ENCODE data around the gene MUCL3.
"Not testable (repeated sequence)": the region's sequence is repeated elsewhere in the genome, so short reads cannot be mapped to it uniquely, and the experiment has no call there.

MUCL3 gene

DNA sequence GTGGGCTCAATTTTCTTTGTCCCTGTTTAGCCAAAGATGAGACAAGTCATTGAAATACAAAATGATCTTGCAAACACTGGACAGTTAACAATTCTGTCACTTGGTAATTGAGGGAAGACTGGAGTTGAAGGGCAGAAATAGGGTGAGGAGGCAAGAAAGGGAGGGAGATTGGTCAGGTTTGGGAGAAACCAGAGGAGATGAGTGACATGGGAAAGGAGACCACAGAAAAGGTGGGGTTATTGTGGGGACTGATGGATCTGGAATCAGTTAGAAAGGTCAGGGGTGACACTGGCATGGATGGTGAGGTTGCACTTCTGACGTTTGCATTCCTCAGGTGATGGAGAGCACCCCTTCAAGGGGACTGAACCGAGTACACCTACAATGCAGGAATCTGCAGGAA lies 32.1 kb upstream of the MUCL3 start:
- Histone ChIP-seq H3K4me2 (ENCODE audit: low read length) (peak overlapping the region; percentile 95), H3K9me2 (replicated peaks; ENCODE audit: control insufficient read depth, low read length) (no peaks in the 10 kb centered on the region), H3F3A (ENCODE audit: control insufficient read depth, insufficient read depth) (peaks cover 9% of the 10 kb centered on the region; the same call in 1 of the 2 replicates), H4K20me1 (ENCODE audit: control insufficient read depth, insufficient read depth, low read depth, low read length) (no peaks in the 10 kb centered on the region), H3K27ac (ENCODE audit: low read depth, low read length) (no peak overlapping the region), H3K4me3 (ENCODE audit: low read length) (peak overlapping the region; percentile 96), H3K36me3 (ENCODE audit: control insufficient read depth, low read length) (peaks cover 27% of the 10 kb centered on the region), H3K79me2 (ENCODE audit: control insufficient read depth, low read length) (peaks cover 14% of the 10 kb centered on the region), H3K4me1 (ENCODE audit: control insufficient read depth, low read length) (peaks cover 19% of the 10 kb centered on the region), H3K27me3 (ENCODE audit: control insufficient read depth, low read length) (no peaks in the 10 kb centered on the region), H3K9me3 (ENCODE audit: control insufficient read depth, insufficient read depth, low read length) (no peaks in the 10 kb centered on the region)
- TF ChIP-seq EZH2phosphoT487 (IDR thresholded peaks at IDR 0.05; ENCODE audit: borderline replicate concordance, low read length): no peak
- TF ChIP-seq, protein P1, sequence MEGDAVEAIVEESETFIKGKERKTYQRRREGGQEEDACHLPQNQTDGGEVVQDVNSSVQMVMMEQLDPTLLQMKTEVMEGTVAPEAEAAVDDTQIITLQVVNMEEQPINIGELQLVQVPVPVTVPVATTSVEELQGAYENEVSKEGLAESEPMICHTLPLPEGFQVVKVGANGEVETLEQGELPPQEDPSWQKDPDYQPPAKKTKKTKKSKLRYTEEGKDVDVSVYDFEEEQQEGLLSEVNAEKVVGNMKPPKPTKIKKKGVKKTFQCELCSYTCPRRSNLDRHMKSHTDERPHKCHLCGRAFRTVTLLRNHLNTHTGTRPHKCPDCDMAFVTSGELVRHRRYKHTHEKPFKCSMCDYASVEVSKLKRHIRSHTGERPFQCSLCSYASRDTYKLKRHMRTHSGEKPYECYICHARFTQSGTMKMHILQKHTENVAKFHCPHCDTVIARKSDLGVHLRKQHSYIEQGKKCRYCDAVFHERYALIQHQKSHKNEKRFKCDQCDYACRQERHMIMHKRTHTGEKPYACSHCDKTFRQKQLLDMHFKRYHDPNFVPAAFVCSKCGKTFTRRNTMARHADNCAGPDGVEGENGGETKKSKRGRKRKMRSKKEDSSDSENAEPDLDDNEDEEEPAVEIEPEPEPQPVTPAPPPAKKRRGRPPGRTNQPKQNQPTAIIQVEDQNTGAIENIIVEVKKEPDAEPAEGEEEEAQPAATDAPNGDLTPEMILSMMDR (IDR thresholded peaks at IDR 0.05; ENCODE audit: low read depth, low read length, poor library complexity, severe bottlenecking): no peak

DNA sequence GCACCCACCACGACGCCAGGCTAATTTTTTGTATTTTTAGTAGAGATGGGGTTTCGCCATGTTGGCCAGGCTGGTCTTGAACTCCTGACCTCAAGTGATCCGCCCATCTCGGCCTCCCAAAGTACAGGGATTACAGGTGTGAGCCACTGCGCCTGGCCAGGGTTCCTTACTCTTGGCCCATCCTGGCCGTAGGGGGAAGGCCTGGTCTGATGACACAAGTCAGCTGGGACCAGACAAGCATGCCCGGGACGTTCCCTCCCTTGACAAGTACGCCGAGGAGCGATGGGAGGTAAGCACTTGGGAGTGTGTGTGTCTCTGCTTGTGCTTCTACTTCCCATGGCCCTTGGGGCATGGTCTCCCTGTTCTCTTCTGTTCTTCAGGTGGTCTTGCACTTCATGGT lies 30.3 kb upstream of the MUCL3 start:
- not testable (repeated sequence) for H3K4me3 ChIP-seq (ENCODE audit: low read length); H3K27me3 ChIP-seq (ENCODE audit: control insufficient read depth, low read length); H3K9me2 ChIP-seq (replicated peaks; ENCODE audit: control insufficient read depth, low read length); H4K20me1 ChIP-seq (ENCODE audit: control insufficient read depth, insufficient read depth, low read depth, low read length); H3K9me3 ChIP-seq (ENCODE audit: control insufficient read depth, insufficient read depth, low read length); H3K4me2 ChIP-seq (ENCODE audit: low read length); H3K27ac ChIP-seq (ENCODE audit: low read depth, low read length); H3F3A ChIP-seq (ENCODE audit: control insufficient read depth, insufficient read depth)
- Histone ChIP-seq H3K36me3 (ENCODE audit: control insufficient read depth, low read length) (peaks cover 36% of the 10 kb centered on the region), H3K4me1 (ENCODE audit: control insufficient read depth, low read length) (peaks cover 32% of the 10 kb centered on the region), H3K79me2 (ENCODE audit: control insufficient read depth, low read length) (peaks cover 25% of the 10 kb centered on the region)

DNA sequence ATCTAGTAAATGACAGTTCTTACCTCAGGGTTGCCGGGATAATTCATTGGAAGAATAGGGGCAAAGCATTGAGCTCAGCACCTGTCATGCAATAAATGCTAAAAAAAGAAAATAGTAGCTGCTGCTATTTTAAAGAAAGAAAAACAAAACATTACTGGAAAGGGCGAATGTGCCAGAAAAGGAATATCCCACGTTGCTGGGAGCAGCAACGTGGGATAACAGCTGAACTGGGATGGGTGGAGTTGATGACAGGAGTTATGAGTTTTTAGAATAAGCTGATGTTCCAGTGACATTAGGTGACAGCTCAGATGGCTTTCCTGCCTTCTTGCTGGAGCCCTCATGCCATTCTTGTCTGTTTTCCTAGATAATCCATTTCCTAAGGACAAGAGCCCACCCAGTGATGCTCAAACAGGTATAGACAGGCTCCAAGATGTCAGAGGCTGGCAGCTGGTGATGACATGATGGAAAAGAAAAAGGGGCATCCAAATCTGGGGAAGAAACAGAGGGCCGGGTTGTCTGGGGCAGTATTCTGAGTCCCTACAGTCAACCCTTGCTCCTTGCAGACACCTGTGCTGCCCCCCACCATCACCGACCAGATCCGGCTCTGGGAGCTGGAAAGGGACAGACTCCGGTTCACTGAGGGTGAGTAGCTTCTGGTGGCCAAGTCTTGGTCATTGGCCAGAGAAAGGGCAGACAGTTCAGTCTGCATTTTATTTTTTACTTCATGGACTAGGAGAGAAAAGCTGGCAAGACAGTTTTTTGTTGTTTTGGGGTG lies 27.8 kb upstream of the MUCL3 start:
- TF ChIP-seq, protein P1 (IDR thresholded peaks at IDR 0.05; ENCODE audit: low read depth, low read length, poor library complexity, severe bottlenecking): no peak
- Histone ChIP-seq H3K9me2 (replicated peaks; ENCODE audit: control insufficient read depth, low read length) (no peaks in the 10 kb centered on the region), H4K20me1 (ENCODE audit: control insufficient read depth, insufficient read depth, low read depth, low read length) (no peaks in the 10 kb centered on the region), H3K27ac (ENCODE audit: low read depth, low read length) (no peak overlapping the region), H3K79me2 (ENCODE audit: control insufficient read depth, low read length) (peaks cover 33% of the 10 kb centered on the region), H3K4me3 (ENCODE audit: low read length) (no peak overlapping the region), H3K36me3 (ENCODE audit: control insufficient read depth, low read length) (peaks cover 57% of the 10 kb centered on the region), H3F3A (ENCODE audit: control insufficient read depth, insufficient read depth) (0 out of 2 replicates have a peak, but pooled peaks cover 5% of the 10 kb centered on the region), H3K27me3 (ENCODE audit: control insufficient read depth, low read length) (no peaks in the 10 kb centered on the region), H3K9me3 (ENCODE audit: control insufficient read depth, insufficient read depth, low read length) (no peaks in the 10 kb centered on the region), H3K4me1 (ENCODE audit: control insufficient read depth, low read length) (peaks cover 31% of the 10 kb centered on the region), H3K4me2 (ENCODE audit: low read length) (peak overlapping the region; percentile 74; the same call in 1 of the 2 replicates)

DNA sequence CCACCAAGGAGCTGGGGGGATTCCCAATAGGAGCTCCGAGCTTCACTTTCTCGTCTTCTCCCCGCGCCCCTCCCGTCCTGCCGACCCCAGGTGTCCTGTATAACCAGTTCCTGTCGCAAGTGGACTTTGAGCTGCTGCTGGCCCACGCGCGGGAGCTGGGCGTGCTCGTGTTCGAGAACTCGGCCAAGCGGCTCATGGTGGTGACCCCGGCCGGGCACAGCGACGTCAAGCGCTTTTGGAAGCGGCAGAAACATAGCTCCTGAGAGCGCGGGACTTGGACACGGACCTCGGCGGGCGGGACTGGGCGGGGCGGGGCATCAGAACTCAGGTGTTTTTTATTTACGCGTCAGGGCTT lies 27.1 kb upstream of the MUCL3 start:
- no peak for TF ChIP-seq EZH2phosphoT487 (IDR thresholded peaks at IDR 0.05; ENCODE audit: borderline replicate concordance, low read length)
- TF ChIP-seq, protein P1 (IDR thresholded peaks at IDR 0.05; ENCODE audit: low read depth, low read length, poor library complexity, severe bottlenecking): no peak
- Histone ChIP-seq H4K20me1 (ENCODE audit: control insufficient read depth, insufficient read depth, low read depth, low read length) (no peaks in the 10 kb centered on the region), H3K79me2 (ENCODE audit: control insufficient read depth, low read length) (peaks cover 26% of the 10 kb centered on the region), H3K27ac (ENCODE audit: low read depth, low read length) (no peak overlapping the region), H3K4me3 (ENCODE audit: low read length) (peak overlapping the region; percentile 96), H3K36me3 (ENCODE audit: control insufficient read depth, low read length) (peaks cover 57% of the 10 kb centered on the region), H3K9me2 (replicated peaks; ENCODE audit: control insufficient read depth, low read length) (no peaks in the 10 kb centered on the region), H3F3A (ENCODE audit: control insufficient read depth, insufficient read depth) (0 out of 2 replicates have a peak, but pooled peaks cover 5% of the 10 kb centered on the region), H3K9me3 (ENCODE audit: control insufficient read depth, insufficient read depth, low read length) (no peaks in the 10 kb centered on the region), H3K27me3 (ENCODE audit: control insufficient read depth, low read length) (no peaks in the 10 kb centered on the region), H3K4me1 (ENCODE audit: control insufficient read depth, low read length) (peaks cover 29% of the 10 kb centered on the region), H3K4me2 (ENCODE audit: low read length) (peak overlapping the region; percentile 74)

All from DOHH2 (cell line).